Stimulated activated CD8-positive, alpha-beta memory T cell treated with anti-CD3 and anti-CD28 coated beads, Interleukin-15, amount 100 ng/mL, for 48 hours (primary cell): ENCODE data around the gene TNPO1.
"Not testable (repeated sequence)": the region's sequence is repeated elsewhere in the genome, so short reads cannot be mapped to it uniquely, and the experiment has no call there.

Experiments used
- DNase-seq, 2 donors: peaks; one replicate each; pipeline ENCODE4 v3.0.0-alpha.2; 2020; ENCODE audit warnings: low read depth in 2 of 2

Gene TNPO1

GRCh38 chr5:72816284-72817075 is at the start of gene TNPO1:
TSS of gene TNPO1 (plus strand) at chr5:72816661. CDS start at chr5:72816738, 77 bp downstream.
- peak; percentile 76 to 78 for DNase-seq

- no peak for DNase-seq
These were observed 49.0 kb upstream of the TNPO1 start for GRCh38 chr5:72767289-72768010.

GRCh38 chr5:72770266-72770665 is 46.2 kb upstream of the TNPO1 start:
- DNase-seq = no peak

GRCh38 chr5:72776684-72777083 is 39.8 kb upstream of the TNPO1 start:
- no peak for DNase-seq

GRCh38 chr5:72779520-72779919 is 36.9 kb upstream of the TNPO1 start:
- DNase-seq = no peak

GRCh38 chr5:72783354-72783753 is 33.1 kb upstream of the TNPO1 start:
- no peak for DNase-seq

GRCh38 chr5:72784129-72784528 is 32.3 kb upstream of the TNPO1 start:
- DNase-seq = no peak

- no peak for DNase-seq
These were observed 30.7 kb upstream of the TNPO1 start for GRCh38 chr5:72785801-72786200.

- no peak for DNase-seq
These were observed 29.8 kb upstream of the TNPO1 start for GRCh38 chr5:72786676-72787075.

- DNase-seq = no peak
These were observed 27.5 kb upstream of the TNPO1 start for GRCh38 chr5:72788866-72789505.

- DNase-seq = no peak
These were observed 26.3 kb upstream of the TNPO1 start for GRCh38 chr5:72790186-72790585.

GRCh38 chr5:72792662-72793061 is 23.8 kb upstream of the TNPO1 start:
- DNase-seq = not testable (repeated sequence)

GRCh38 chr5:72796001-72796400 is 20.5 kb upstream of the TNPO1 start:
- DNase-seq = no peak

- no peak for DNase-seq
These were observed 16.7 kb upstream of the TNPO1 start for GRCh38 chr5:72799721-72800120.

GRCh38 chr5:72808637-72809036 is 7.8 kb upstream of the TNPO1 start:
- DNase-seq = not testable (repeated sequence)

GRCh38 chr5:72811849-72812248 is 4.6 kb upstream of the TNPO1 start:
- DNase-seq = no peak

- no peak for DNase-seq
These were observed 4.0 kb upstream of the TNPO1 start for GRCh38 chr5:72812488-72812887.

GRCh38 chr5:72814104-72814503 is 2.4 kb upstream of the TNPO1 start:
- no peak for DNase-seq

- DNase-seq = no peak
These were observed 1.6 kb upstream of the TNPO1 start for GRCh38 chr5:72814864-72815263.

- no peak for DNase-seq
These were observed 729 bp upstream of the TNPO1 start for GRCh38 chr5:72815580-72816283.

- DNase-seq = peak; percentile 7
These were observed 618 bp downstream of the TNPO1 start for GRCh38 chr5:72817076-72817481.

- DNase-seq = no peak
These were observed 1.3 kb downstream of the TNPO1 start for GRCh38 chr5:72817671-72818266.
